ENCODE results near the gene HSD17B2. TPM values are rescaled to one million over a fixed set of nuclear protein-coding genes. Genes with fewer than 3 reads are reported as not detected.

The HSD17B2 gene
- total RNA-seq, 4 donors from 2014 or later, result not detected

DNA sequence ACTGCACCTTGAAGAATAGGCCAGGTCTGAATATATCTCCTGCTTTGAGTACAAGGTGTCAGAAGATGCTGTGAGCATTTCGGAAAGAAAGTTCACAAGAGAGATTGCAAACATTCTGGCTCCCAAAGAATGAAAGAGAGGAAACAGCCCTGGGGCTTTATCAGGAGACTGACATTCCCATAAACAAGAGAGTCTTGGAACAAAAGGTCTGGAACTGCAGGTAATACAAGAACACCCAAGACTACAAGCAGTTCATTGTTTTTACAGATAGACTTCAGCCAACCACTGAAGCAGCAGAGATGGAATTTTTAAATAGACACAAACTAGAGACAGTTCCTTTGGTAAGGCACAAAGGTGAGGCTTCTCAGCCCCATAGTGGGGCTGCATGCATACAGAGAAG lies 14.4 kb downstream of the HSD17B2 start:
- DNase-seq (ENCODE audit: extremely low spot score), result no peak
- no peak overlapping the region for H3K4me3 ChIP-seq
- H3K36me3 ChIP-seq, result no peaks in the 10 kb centered on the region
- intact Hi-C loops (cut with DNase I), result no loop called here
- H3K4me1 ChIP-seq, result no peaks in the 10 kb centered on the region
- no peaks in the 10 kb centered on the region for H3K9me3 ChIP-seq
- TF ChIP-seq POLR2A (IDR thresholded peaks at IDR 0.05; ENCODE audit: low read depth), result no peak
- no peak for TF ChIP-seq CTCF (IDR thresholded peaks at IDR 0.05)
- TF ChIP-seq EP300 (IDR thresholded peaks at IDR 0.05), result no peak
- no peak for TF ChIP-seq POLR2AphosphoS5 (IDR thresholded peaks at IDR 0.05)
- H3K27ac ChIP-seq (replicated peaks in 1 of 4), result no peak overlapping the region
- 47% methylated on average over 1 of the region's 1 CpG for WGBS
- no peaks in the 10 kb centered on the region for H3K27me3 ChIP-seq

DNA sequence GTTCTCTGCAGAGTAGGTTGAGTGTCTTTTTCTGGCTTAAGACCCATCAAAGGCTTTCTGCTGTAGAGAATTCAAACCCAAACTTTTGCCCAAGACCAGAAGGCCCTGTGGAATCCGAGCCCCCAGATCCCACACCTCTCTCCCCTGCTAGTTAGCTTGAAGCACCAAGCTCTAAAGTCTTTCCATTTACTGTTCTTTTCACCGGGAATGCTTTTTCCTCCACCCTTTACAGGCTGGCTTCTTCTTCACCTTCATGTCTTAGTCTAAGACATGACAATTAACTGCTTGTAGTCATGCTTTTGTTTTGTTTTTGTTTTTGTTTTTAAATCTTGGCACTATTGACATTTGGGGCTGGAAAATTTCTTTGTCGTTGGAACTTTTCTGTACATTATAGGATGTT lies 15.5 kb downstream of the HSD17B2 start:
- intact Hi-C loops (cut with DNase I), result no loop called here
- 61% methylated on average over 3 of the region's 3 CpGs for WGBS
- no peaks in the 10 kb centered on the region for H3K4me1 ChIP-seq
- H3K9me3 ChIP-seq, result no peaks in the 10 kb centered on the region
- no peak for DNase-seq (ENCODE audit: extremely low spot score)
- H3K27ac ChIP-seq (replicated peaks in 1 of 4), result no peak overlapping the region
- H3K4me3 ChIP-seq, result no peak overlapping the region
- TF ChIP-seq POLR2A (IDR thresholded peaks at IDR 0.05; ENCODE audit: low read depth) (no peak), CTCF (IDR thresholded peaks at IDR 0.05) (no peak), EP300 (IDR thresholded peaks at IDR 0.05) (no peak), POLR2AphosphoS5 (IDR thresholded peaks at IDR 0.05) (no peak)
- H3K36me3 ChIP-seq, result no peaks in the 10 kb centered on the region
- H3K27me3 ChIP-seq, result no peaks in the 10 kb centered on the region

DNA sequence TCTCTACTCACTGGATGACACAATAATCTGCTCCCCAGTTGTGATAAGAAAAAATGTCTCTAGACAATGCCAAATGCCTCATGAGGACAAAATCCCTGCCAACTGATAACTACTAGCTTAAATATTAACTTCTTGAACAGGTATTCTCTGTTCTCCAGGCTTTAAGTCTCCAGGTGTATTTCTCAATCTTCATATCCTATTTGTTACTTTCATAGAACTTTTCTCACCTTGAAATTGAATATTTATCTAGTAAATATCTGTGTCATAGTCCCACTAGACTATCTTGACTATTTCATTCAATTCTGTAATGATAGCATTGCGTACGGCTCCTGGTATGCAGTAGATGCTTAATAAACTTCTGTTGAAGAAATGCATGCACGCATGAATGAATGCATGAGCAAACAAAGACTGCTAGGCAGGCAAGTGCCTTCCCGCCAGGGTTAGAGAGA lies 15.9 kb downstream of the HSD17B2 start:
- Histone ChIP-seq H3K27ac (replicated peaks in 1 of 4) (no peak overlapping the region), H3K4me1 (no peaks in the 10 kb centered on the region), H3K36me3 (no peaks in the 10 kb centered on the region), H3K27me3 (no peaks in the 10 kb centered on the region), H3K9me3 (no peaks in the 10 kb centered on the region), H3K4me3 (no peak overlapping the region)
- intact Hi-C loops (cut with DNase I), result no loop called here
- 94% methylated on average over 4 of the region's 4 CpGs for WGBS
- no peak for TF ChIP-seq POLR2A (IDR thresholded peaks at IDR 0.05; ENCODE audit: low read depth)
- TF ChIP-seq CTCF (IDR thresholded peaks at IDR 0.05), result no peak
- TF ChIP-seq POLR2AphosphoS5 (IDR thresholded peaks at IDR 0.05), result no peak
- TF ChIP-seq EP300 (IDR thresholded peaks at IDR 0.05), result no peak
- DNase-seq (ENCODE audit: extremely low spot score), result no peak

- no peaks in the 10 kb centered on the region for H3K9me3 ChIP-seq
- H3K4me3 ChIP-seq, result no peak overlapping the region
- H3K36me3 ChIP-seq, result no peaks in the 10 kb centered on the region
- H3K4me1 ChIP-seq, result no peaks in the 10 kb centered on the region
- WGBS, result 78% methylated on average over 5 of the region's 5 CpGs
- no peaks in the 10 kb centered on the region for H3K27me3 ChIP-seq
- TF ChIP-seq EP300 (IDR thresholded peaks at IDR 0.05) (no peak), CTCF (IDR thresholded peaks at IDR 0.05) (no peak), POLR2A (IDR thresholded peaks at IDR 0.05; ENCODE audit: low read depth) (no peak), POLR2AphosphoS5 (IDR thresholded peaks at IDR 0.05) (no peak)
- intact Hi-C loops (cut with DNase I), result no loop called here
- H3K27ac ChIP-seq (replicated peaks in 1 of 4), result no peak overlapping the region
- DNase-seq (ENCODE audit: extremely low spot score), result no peak
Observed at GRCh38 chr16:82051656-82052055, 16.6 kb downstream of the HSD17B2 start.

DNA sequence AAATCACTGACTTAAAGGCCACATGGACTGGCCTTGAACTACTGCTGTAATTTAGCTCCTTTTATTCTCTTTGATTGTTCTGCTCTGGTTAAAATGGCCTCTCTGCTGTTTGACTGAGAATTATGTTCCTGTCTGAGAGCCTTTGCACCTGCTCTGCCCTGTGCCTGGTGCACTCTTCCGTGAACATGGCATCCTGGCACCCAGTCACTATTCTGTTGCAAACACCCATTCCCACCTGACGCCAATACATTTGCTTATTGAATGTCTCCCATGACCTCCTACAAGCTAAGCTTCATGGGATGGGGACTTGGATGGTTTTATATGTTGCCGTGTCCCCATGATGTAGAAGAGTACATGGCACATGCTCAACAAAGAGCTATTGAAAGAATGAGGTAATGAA lies 20.1 kb downstream of the HSD17B2 start:
- peaks cover 0 to 3% (median 0%) of the 10 kb centered on the region in 4 donors for H3K27me3 ChIP-seq
- TF ChIP-seq CTCF (IDR thresholded peaks at IDR 0.05) (no peak), POLR2AphosphoS5 (IDR thresholded peaks at IDR 0.05) (no peak), POLR2A (IDR thresholded peaks at IDR 0.05; ENCODE audit: low read depth) (no peak), EP300 (IDR thresholded peaks at IDR 0.05) (no peak)
- no peaks in the 10 kb centered on the region for H3K9me3 ChIP-seq
- H3K36me3 ChIP-seq, result no peaks in the 10 kb centered on the region
- DNase-seq (ENCODE audit: extremely low spot score), result no peak
- H3K27ac ChIP-seq (replicated peaks in 1 of 4), result no peak overlapping the region
- intact Hi-C loops (cut with DNase I), result no loop called here
- H3K4me1 ChIP-seq, result no peaks in the 10 kb centered on the region
- H3K4me3 ChIP-seq, result no peak overlapping the region
- 90% methylated on average over 3 of the region's 3 CpGs for WGBS

Measured in esophagus muscularis mucosa (tissue), 4 donors.